ENCODE results near the gene BAD. TPM values are rescaled to one million over a fixed set of nuclear protein-coding genes. Genes with fewer than 3 reads are reported as not detected.

The BAD gene
- total and polyA plus RNA-seq, 10 donors, result 27.0 to 67.3 (median 40.4) TPM

DNA sequence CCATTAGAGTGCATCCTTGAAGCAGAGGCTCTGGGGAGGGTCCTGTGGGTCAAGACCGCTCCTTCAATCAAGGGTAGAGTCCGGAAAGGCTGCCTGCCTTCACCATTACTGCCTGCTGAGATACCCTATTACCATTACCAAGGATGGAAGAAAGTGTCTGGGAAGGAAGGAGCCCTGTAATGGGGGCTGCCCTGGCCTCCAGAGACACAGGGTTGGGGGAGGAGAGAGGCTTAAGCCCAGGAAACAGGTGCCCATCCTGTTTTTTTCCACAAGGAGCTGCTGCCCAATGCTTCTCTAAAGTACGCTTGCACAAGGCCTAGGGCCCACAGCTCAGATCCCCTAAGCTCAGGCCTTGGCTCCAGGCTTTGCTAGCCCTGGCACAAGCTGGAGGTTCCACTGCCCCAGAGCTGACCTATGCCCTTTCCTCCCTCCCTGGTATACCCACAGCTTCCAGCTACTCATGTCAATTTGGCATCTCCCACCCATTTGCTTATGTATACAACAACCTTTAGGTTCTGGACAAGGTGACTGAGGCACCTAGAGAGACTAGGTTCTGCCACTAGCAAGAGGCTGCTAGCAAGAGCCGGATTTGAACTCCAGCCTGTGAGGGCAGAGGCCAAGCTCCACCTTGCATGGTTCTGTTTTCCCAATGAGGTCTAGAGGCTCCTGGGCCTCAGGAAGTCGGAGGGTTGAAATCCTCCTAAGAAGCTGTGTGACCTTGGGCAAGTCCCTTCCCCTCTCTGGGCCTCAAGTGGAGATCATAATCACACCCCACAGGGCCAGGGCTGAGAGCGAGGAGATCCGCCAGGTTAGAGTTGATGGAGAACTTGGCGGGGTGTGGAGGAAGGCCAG lies 34.7 kb downstream of the BAD start:
- H3K9me3 ChIP-seq, result no peaks in the 10 kb centered on the region
- intact Hi-C loops (cut with DNase I; ENCODE audit: low total_unique reads), result no loop called here
- peaks cover 20 to 83% (median 62%) of the 10 kb centered on the region in 6 donors for H3K4me1 ChIP-seq
- peaks cover 0 to 10% (median 0%) of the 10 kb centered on the region in 6 donors for H3K36me3 ChIP-seq
- no peak overlapping the region for H3K27ac ChIP-seq
- no peak overlapping the region for H3K4me3 ChIP-seq
- WGBS, 5 donors, result 73 to 91% (median 85%) methylated on average over 6 to 8 of the region's 8 CpGs
- H3K27me3 ChIP-seq (replicated peaks in 1 of 7), result no peaks in the 10 kb centered on the region
- TF ChIP-seq POLR2AphosphoS5 (IDR thresholded peaks at IDR 0.05), result no peak
- TF ChIP-seq, protein P1, sequence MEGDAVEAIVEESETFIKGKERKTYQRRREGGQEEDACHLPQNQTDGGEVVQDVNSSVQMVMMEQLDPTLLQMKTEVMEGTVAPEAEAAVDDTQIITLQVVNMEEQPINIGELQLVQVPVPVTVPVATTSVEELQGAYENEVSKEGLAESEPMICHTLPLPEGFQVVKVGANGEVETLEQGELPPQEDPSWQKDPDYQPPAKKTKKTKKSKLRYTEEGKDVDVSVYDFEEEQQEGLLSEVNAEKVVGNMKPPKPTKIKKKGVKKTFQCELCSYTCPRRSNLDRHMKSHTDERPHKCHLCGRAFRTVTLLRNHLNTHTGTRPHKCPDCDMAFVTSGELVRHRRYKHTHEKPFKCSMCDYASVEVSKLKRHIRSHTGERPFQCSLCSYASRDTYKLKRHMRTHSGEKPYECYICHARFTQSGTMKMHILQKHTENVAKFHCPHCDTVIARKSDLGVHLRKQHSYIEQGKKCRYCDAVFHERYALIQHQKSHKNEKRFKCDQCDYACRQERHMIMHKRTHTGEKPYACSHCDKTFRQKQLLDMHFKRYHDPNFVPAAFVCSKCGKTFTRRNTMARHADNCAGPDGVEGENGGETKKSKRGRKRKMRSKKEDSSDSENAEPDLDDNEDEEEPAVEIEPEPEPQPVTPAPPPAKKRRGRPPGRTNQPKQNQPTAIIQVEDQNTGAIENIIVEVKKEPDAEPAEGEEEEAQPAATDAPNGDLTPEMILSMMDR (IDR thresholded peaks at IDR 0.05 in 8 of 11, conservative IDR thresholded peaks at IDR 0.05 in 3 of 11), result no peak
- no peak for TF ChIP-seq POLR2A (IDR thresholded peaks at IDR 0.05)
- DNase-seq, result no peak

DNA sequence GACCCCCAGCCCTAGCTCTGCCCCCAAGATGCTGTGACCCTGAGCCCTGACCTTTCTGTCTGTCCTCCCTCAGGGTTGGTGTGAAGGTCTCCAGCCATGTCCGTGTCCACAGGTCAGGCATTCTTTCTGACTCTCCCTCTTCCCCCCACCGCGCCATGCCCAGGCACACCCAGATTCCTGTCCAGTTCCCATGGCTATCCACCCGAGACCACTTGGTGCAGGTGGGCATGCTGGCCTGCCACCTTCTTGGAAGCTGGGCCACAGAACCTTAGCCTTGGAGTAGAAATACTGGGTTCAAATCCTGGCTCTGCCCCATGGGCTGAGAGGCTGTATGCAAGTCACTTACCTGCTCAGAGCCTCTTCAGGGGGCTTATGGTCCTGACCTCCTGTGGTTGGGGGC lies 35.4 kb downstream of the BAD start:
- no peak for DNase-seq
- Histone ChIP-seq H3K27ac (no peak overlapping the region), H3K4me3 (no peak overlapping the region), H3K36me3 (peaks cover 0 to 10% (median 1%) of the 10 kb centered on the region in 6 donors), H3K4me1 (peaks cover 20 to 83% (median 63%) of the 10 kb centered on the region in 6 donors), H3K9me3 (no peaks in the 10 kb centered on the region), H3K27me3 (replicated peaks in 1 of 7) (no peaks in the 10 kb centered on the region)
- TF ChIP-seq POLR2AphosphoS5 (IDR thresholded peaks at IDR 0.05) (no peak), POLR2A (IDR thresholded peaks at IDR 0.05) (no peak)
- TF ChIP-seq, protein P1 (IDR thresholded peaks at IDR 0.05 in 8 of 11, conservative IDR thresholded peaks at IDR 0.05 in 3 of 11), result no peak
- 83 to 95% (median 93%) methylated on average over 1 to 4 of the region's 4 CpGs for WGBS, 5 donors
- intact Hi-C loops (cut with DNase I; ENCODE audit: low total_unique reads), result no loop called here

DNA sequence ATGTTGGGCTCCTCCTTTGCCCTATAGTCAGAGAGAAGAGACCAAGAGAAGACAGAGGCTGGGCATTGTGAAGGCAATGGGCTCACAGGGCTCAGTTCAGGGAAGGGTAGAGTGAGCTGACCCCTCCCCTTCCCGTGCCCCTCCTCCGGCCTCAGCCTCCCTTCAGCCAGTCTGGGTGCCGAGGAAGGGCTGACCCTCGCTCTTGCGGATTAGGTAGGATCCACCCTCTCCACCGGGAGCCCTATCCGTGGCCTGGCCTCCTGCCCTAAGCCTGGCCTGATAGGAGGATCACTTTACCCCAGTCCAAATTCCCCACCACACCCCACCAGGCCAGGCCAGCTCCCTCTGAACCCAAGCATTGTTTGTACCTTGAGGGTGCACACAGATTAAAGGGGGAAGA lies 35.9 kb downstream of the BAD start:
- DNase-seq, result no peak
- TF ChIP-seq POLR2A (IDR thresholded peaks at IDR 0.05) (no peak), POLR2AphosphoS5 (IDR thresholded peaks at IDR 0.05) (no peak)
- TF ChIP-seq, protein P1 (IDR thresholded peaks at IDR 0.05 in 8 of 11, conservative IDR thresholded peaks at IDR 0.05 in 3 of 11), result no peak
- H3K27me3 ChIP-seq (replicated peaks in 1 of 7), result no peaks in the 10 kb centered on the region
- intact Hi-C loops (cut with DNase I; ENCODE audit: low total_unique reads), result no loop called here
- WGBS, 5 donors, result 60 to 88% (median 80%) methylated on average over 1 to 7 of the region's 7 CpGs
- no peaks in the 10 kb centered on the region for H3K9me3 ChIP-seq
- H3K4me3 ChIP-seq, result no peak overlapping the region
- H3K27ac ChIP-seq, result no peak overlapping the region
- H3K4me1 ChIP-seq, result peaks cover 20 to 83% (median 63%) of the 10 kb centered on the region in 6 donors
- peaks cover 0 to 15% (median 5%) of the 10 kb centered on the region in 6 donors for H3K36me3 ChIP-seq

Data from spleen (tissue), 11 donors.